Globus pallidus (tissue), 1 donor: ENCODE data around the gene CCDC97.
A peak's percentile ranks its signal among the peaks of the same experiment; 100 is the strongest.
"Not testable (repeated sequence)": the region's sequence is repeated elsewhere in the genome, so short reads cannot be mapped to it uniquely, and the experiment has no call there.

Source experiments
- DNase-seq: peaks from one replicate; pipeline ENCODE4 v3.0.0-alpha.2; 2015; ENCODE audit warnings: low spot score

CCDC97 gene

GRCh38 chr19:41339936-41340335 lies 30.0 kb downstream of the CCDC97 start:
- no peak for DNase-seq

- no peak for DNase-seq
Measured at GRCh38 chr19:41341669-41342490, 31.9 kb downstream of the CCDC97 start.

- DNase-seq = no peak
Measured at GRCh38 chr19:41344162-41344561, 34.2 kb downstream of the CCDC97 start.

- not testable (repeated sequence) for DNase-seq
Measured at GRCh38 chr19:41346916-41347315, 36.9 kb downstream of the CCDC97 start.

DNA sequence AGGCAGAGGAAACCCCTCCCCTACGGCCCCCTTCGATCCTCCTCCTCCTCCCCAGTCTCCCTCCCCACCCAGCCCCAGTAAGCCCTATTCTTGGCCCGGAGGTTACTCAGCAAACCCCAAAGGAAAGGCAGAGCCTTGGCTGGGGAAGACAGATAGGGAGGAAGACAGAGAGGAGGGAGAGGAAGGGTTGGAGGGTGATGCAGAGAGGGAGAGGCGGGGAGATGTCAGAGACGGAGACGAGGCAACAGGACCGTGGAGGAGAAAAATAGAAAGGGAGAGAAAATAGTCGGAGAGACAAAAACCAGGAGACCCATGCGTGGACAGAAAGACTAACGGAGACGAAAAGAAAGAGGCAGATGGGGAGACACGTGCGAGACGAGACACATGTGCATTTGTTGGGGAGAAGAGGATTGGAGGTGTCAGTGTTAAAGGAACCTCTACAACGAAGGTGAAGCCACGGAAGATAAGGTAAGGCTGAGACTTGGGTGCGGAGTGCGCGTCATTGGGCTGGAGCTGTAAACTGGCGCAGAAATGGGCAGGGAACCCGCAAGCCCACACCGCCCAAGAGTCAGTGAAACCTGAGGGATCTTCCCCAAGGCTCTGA lies 40.9 kb downstream of the CCDC97 start:
- no peak for DNase-seq

GRCh38 chr19:41351339-41352245 lies 41.6 kb downstream of the CCDC97 start:
- DNase-seq = no peak

DNA sequence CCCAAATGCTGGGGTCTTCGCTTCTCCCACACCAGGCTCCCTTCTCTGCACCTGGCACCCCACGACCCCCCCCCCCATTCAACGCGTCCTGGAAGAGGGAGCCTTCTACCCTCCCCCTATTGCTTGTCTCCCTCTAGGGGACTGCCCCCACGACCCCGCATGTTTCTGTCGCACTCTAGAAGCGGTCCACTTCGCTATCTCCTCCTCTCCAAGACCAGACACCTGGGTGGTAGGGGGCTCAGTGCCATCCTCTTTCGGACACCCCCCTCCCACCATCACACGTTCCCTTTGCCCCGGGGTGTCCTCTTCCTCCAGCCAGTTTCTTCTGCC lies 42.3 kb downstream of the CCDC97 start:
- DNase-seq = no peak

DNA sequence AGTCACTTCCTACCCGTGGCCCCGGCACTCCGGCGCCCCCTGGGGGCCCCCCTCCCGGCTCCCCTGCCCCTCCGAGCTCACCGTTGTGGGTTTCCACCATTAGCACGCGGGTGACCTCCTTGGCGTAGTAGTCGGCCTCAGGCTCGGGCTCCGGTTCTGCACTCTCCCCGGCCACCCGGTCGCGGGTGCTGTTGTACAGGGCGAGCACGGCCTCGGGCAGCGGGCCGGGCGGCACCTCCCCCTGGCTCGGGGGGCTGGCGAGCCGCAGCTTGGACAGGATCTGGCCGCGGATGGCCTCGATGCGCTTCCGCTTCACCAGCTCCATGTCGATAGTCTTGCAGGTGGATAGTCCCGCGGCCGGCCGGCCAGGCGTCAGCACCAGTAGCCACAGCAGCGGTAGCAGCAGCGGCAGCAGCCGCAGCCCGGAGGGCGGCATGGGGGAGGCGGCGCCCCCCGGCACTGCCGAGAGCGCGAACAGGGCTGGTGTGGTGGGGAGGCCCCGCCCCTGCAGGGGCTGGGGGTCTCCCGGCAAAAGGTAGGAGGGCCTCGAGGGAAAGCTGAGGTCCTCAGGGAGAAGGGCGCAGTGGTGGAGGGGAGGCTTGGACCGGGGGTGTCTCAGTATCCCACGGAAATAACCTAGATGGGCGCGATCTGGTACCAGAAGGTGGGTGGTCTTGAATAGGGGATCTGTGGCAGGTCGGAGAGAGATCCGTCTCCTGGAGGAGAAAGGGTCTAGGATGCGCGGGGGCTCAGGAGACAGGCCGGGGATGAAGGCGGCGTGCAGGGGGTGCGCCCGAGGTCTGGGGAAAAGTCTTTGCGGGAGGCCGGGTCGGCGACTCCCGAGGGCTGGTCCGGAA lies 42.9 kb downstream of the CCDC97 start:
- no peak for DNase-seq

DNA sequence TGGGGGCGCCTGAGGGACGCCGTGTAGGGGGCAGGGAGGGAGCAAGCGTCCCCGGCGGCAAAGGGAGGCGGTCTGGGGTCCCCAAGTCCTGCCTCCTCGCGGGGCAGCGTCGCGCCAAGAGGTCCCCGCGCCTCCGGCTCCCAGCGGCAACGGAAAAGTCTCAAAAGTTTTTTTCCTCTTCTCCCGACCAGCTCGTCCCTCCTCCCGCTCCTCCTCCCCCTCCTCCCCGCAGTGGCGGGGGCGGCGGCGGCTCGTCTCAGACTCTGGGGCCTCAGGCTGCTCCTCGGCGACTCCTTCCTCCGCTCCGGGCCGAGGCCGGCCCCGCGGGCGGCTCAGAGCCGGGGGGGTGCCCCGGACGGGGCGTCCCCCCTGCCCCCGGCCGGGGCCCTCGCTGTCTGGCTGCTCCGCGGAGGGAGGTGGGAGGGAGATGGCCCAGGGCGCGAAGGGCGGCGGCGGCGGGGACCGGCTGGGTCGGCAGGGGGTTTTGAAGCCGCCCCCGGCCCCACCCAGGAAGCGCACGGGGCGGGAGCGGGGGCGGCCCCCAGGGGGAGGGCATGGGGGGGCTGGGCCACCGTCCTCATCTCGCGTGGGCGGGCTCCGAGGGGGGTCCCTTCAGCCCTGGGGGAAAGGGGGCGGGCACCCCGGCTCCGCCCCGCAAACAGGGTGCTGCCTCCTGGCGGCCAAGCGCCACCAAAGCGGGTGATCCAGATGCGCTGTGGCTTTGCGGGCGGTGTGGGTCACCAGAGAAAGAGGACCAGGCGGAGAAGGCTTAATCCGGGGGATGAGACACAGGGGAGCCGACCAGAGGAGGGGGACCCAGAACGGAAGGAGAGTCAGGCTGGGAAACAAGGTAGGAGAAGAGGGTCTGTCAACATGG lies 43.7 kb downstream of the CCDC97 start, which contains the start of gene TGFB1:
TGFB1 (minus strand) TSS at position 457 of the 877 bp plus-strand sequence. CDS start 878 bp downstream, outside the sequence.
- DNase-seq = peak; percentile 62

GRCh38 chr19:41354343-41354953 lies 44.5 kb downstream of the CCDC97 start:
- no peak for DNase-seq

DNA sequence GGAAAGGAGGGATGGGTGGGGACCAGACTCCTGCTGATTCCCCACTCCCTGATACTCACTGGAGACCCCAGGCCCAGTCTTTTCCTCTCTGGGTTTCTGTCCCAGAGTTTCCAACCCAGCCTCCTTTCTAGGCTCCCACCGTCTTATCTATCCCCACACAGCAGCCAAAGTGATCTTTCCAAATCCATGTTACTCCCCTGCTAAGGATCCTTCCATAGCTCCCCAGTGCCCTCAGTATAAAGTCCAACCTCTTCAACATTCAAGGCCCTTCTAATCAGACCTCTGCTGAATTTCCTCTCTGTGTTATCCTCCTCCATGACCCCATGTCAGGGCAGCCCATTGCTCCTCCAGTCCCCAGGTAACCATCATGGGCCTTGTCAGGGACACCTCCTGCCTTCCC lies 45.1 kb downstream of the CCDC97 start:
- no peak for DNase-seq

DNA sequence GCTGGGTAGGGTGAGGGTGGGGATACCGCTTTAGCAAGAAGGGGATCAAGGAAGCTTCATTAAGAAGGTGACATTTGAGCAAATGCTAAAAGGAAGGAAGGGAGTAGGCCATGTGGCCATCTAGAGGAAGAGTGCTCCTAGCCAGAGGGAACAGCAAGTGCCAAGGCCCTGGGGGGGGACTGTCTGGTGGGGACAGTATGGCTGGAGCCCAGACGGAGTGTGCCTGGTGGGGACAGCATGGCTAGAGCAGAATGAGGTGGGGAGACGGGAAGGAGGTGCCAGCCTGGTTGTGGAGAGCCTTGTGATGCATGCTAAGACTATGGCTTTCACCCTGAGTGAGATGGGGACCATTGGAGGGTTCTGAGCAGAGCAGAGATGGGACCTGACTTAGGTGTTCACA lies 45.8 kb downstream of the CCDC97 start:
- DNase-seq = no peak

DNA sequence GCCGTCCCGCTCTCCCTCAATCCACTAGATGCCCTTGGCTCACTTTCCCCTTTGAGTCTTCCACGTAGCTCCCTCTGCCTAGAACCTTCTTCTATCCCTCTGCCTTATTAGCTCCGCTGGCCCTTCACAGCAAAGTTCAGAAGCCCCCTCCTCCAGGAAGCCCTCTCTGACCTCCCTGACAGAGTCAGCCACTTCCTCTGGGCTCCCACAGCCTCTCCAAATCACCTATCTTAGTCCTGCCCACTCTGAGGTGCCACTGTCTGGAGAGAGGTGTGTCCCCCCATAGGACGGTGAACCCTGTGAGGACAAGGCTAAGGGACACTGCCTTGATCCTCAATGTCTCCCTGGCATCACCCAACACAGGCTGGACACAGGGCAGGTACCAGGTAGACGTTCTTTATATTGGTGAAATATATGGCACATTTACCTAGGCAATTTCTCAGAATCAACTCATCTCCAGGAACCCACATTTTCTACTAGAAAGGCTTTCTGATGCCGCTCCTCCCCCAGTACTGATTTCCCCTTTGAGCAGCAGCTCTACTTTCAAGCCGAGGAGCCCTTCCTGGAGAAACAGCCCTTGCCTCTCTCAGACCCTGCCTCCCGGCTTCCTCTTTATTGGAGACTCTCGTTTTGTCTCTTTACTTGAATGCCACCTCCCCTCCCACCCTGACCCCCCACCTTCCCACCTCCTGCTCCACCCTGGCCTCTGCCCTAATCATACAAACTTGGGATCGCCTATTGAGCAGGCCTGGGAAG lies 47.2 kb downstream of the CCDC97 start:
- DNase-seq = no peak

DNA sequence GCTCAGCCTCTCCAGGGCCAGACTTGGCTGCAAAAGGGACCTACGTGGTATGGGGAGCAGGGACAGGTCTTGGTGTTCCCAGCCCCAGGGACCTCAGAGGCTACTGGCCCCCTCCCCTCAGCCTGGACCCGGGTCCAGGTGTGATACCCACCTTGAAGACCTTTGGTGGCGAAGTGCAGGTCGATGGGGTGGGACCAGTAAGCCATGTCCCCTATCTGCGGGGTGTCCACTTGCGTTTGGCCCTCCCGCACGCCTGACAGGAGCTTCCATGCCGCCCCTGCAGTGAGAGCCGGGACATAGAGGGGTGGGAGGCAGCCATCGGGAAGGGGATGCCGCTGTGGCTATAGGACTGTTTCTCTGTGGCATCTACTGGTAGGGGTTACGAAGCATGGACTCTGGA lies 47.8 kb downstream of the CCDC97 start:
- DNase-seq = no peak

DNA sequence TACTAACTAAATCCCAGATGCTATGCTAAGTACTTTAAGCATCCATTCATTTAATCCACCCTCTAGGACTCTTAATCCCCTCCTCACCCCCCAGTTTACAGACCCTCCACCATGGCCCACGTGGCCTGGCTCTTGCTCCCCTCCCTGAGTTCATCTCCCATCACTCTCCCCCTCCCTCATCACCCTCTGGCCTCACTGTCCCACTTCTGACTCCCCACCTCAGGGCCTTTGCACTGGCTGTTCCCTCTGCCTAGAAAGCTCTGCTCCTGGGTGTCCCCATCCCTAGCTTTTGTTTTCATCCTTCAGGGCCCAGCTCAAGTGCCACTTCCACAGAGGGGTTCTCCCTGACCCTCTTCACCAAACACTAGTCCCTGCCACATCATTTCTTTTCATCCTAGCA lies 49.8 kb downstream of the CCDC97 start:
- DNase-seq = no peak

GRCh38 chr19:41362143-41362847 lies 52.3 kb downstream of the CCDC97 start:
- DNase-seq = no peak

GRCh38 chr19:41363371-41363752 lies 53.4 kb downstream of the CCDC97 start:
- DNase-seq = no peak

DNA sequence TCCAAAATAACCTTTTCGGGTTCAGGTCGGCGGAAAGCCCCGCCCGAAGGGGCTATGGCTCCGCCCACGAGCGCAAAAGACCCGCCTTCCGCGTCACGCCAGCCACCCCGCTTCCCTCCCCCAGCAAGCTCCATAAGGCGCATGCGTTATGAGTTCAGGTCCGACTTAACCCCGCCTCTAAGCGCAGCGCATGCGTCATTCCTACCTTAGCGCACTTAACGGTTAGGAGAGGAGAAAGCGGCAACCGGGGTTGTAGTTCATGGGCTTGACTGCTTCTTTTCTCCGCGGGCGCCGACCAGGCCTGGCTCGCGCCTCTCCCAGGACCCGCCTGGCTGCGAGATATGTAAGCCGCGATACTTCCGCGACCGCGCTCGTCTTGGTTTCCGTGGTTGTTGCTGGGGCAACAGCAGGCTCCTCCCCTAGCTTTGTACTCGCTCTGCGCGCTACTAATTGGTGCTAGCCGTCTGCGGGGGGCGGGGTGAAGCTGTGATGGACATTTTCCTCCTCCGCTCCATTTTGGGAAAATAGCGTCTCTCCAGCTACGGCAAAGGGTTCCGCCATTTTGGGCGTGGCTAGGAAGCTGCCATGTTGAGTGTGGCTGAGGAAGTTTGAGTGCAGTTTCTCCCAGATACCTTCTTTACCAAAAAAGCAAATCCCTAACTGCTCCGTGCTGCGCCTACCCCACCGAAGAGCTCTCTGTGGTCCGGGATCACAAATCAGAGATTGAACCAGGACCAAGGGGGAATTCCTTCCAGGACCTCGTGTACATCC lies 54.0 kb downstream of the CCDC97 start, which contains the start of gene B9D2:
B9D2 (minus strand) TSS at position 397 of the 771 bp plus-strand sequence. CDS start 630 bp downstream, outside the sequence.
- DNase-seq = peak; percentile 98
